Liver (tissue), 9 donors: ENCODE measurements around the gene PCDHB2. TPM values are rescaled to one million over a fixed set of nuclear protein-coding genes. Genes with fewer than 3 reads are reported as not detected.

Source experiments
- DNase-seq: peaks from one replicate; pipeline ENCODE4 v3.0.0-alpha.2; 2017; ENCODE audit warnings: low spot score
- H3K27ac ChIP-seq, 2 donors: one replicate each; pipeline ENCODE4 v1.7.0; 2013; ENCODE audit warnings: inconsistent platforms in 2 of 2, low read length in 2 of 2, control low read depth in 1 of 2, low read depth in 1 of 2, mild to moderate bottlenecking in 1 of 2
- H3K27me3 ChIP-seq, 4 donors: one replicate each; pipeline versions ENCODE4 v1.6.1 to v1.7.0; 2013; ENCODE audit warnings: low read length in 3 of 4, inconsistent platforms in 1 of 4, mild to moderate bottlenecking in 1 of 4, moderate library complexity in 1 of 4; ENCODE audit not compliant: control insufficient read depth in 4 of 4, insufficient read depth in 4 of 4
- H3K36me3 ChIP-seq, 4 donors: one replicate each; pipeline versions ENCODE4 v1.6.1 to v1.7.0; 2013; ENCODE audit warnings: low read length in 3 of 4, mild to moderate bottlenecking in 3 of 4, low read depth in 1 of 4, moderate library complexity in 1 of 4; ENCODE audit not compliant: control insufficient read depth in 4 of 4, insufficient read depth in 3 of 4
- H3K4me1 ChIP-seq, 4 donors: one replicate each; pipeline versions ENCODE4 v1.6.1 to v1.7.0; 2013; ENCODE audit warnings: low read length in 3 of 4, mild to moderate bottlenecking in 3 of 4, moderate library complexity in 1 of 4; ENCODE audit not compliant: control insufficient read depth in 4 of 4, insufficient read depth in 4 of 4
- H3K4me3 ChIP-seq, 3 donors: one replicate each; pipeline versions ENCODE4 v1.6.1 to v1.7.0; 2013; ENCODE audit warnings: low read length in 3 of 3, control low read depth in 1 of 3, low read depth in 1 of 3, mild to moderate bottlenecking in 1 of 3
- H3K9ac ChIP-seq, 2 donors: one replicate each; pipeline ENCODE4 v1.7.0; 2013; ENCODE audit warnings: low read length in 2 of 2, mild to moderate bottlenecking in 2 of 2, moderate library complexity in 2 of 2, control low read depth in 1 of 2, low read depth in 1 of 2
- H3K9me3 ChIP-seq, 4 donors: one replicate each; pipeline versions ENCODE4 v1.6.1 to v1.7.0; 2013; ENCODE audit warnings: low read length in 3 of 4; ENCODE audit not compliant: control insufficient read depth in 4 of 4
- FOXA1 ChIP-seq: IDR thresholded peaks from 2 replicates; pipeline ENCODE4 v1.6.1; 2016; ENCODE audit warnings: antibody characterized with exemption
- FOXA2 ChIP-seq: IDR thresholded peaks from 2 replicates; pipeline ENCODE4 v1.6.1; 2016; ENCODE audit warnings: antibody characterized with exemption
- HNF4A ChIP-seq, 2 donors: conservative IDR thresholded peaks; 2 replicates each; pipeline ENCODE4 v1.6.1; 2016; ENCODE audit warnings: antibody characterized with exemption in 2 of 2, mild to moderate bottlenecking in 2 of 2
- RAD21 ChIP-seq, 2 donors: IDR thresholded peaks; 2 replicates each; pipeline ENCODE4 v1.6.1; 2016; ENCODE audit warnings: antibody characterized with exemption in 2 of 2, mild to moderate bottlenecking in 2 of 2
- YY1 ChIP-seq: IDR thresholded peaks from 2 replicates; pipeline ENCODE4 v1.6.1; 2016; ENCODE audit warnings: antibody characterized with exemption, mild to moderate bottlenecking
- WGBS: extraction: QIAGEN DNeasy Blood & Tissue Kit; methylation state at CpG from one replicate; pipeline ENCODE4 v1.1.7; 2013; 5-methylcytosine and 5-hydroxymethylcytosine counted together
- polyA plus RNA-seq, 2 donors: library from polyadenylated mRNA; stranded (reverse) in 1 of 2; unstranded in 1 of 2; fragments of 200-250 nt in 1 of 2; fragments of >200 nt in 1 of 2; fragmentation: Nextera tagmentation in 1 of 2; extraction: Ambion mirVana in 1 of 2; gene quantifications; one replicate each; pipeline versions ENCODE4 v1.2.1 to v1.2.3, GENCODE V29; 2013 to 2015
- total RNA-seq, 2 donors: library from RNA; depleted of rRNA; stranded (reverse); fragments of >200 nt; gene quantifications; one replicate each; pipeline ENCODE4 v1.2.3, GENCODE V29; 2014
- TF ChIP-seq, protein P1 (sequence below): IDR thresholded peaks from 2 replicates; pipeline ENCODE4 v1.6.1; 2016; ENCODE audit warnings: antibody characterized with exemption, mild to moderate bottlenecking
- TF ChIP-seq, protein P2 (sequence below): IDR thresholded peaks from 2 replicates; pipeline ENCODE4 v1.6.1; 2016; ENCODE audit warnings: antibody characterized with exemption
- TF ChIP-seq, protein P3 (sequence below): fragments of 150-350 bp; IDR thresholded peaks from 2 replicates; pipeline ENCODE4 v1.5.1; 2017; ENCODE audit warnings: improper control_type of control experiment, low read depth, low read length; ENCODE audit not compliant: missing input control
- donor health status: healthy.
- donor health status: healthy.
- donor health status: healthy.
- donor health status: healthy.
- donor health status: healthy.

Gene PCDHB2
- total RNA-seq (under 1 TPM; 0.08 to 0.09 TPM), polyA plus RNA-seq (under 1 TPM in 1 of 2 donors, not detected in 1; 0.05 TPM)

DNA sequence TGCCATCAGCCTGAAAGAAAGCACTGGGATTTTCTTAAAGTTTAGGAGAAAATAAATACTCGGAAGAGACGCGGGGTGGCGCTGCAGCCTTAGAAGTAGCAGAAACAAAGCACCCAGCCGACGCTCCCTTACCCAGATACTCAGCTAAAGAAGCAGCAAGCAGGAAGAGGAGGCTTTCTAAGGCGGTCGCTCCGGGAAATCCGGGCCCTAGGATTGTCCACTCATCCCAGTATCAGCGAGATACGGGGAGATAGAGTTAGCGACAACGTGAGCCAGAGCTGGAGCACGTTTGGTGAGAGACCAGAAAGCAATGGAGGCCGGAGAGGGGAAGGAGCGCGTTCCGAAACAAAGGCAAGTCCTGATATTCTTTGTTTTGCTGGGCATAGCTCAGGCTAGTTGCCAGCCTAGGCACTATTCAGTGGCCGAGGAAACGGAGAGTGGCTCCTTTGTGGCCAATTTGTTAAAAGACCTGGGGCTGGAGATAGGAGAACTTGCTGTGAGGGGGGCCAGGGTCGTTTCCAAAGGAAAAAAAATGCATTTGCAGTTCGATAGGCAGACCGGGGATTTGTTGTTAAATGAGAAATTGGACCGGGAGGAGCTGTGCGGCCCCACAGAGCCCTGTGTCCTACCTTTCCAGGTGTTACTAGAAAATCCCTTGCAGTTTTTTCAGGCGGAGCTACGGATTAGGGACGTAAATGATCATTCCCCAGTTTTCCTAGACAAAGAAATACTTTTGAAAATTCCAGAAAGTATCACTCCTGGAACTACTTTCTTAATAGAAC lies at the start of gene PCDHB2:
PCDHB2 (plus strand) TSS at position 135 of the 782 bp plus-strand sequence; CDS start at position 311, 176 bp downstream.
- TF ChIP-seq RAD21 (IDR thresholded peaks at IDR 0.05), result no peak
- no peak for TF ChIP-seq FOXA2
- no peak for DNase-seq
- Histone ChIP-seq H3K4me1 (no peaks in the 10 kb centered on the region), H3K9me3 (peaks cover 17 to 67% (median 27%) of the 10 kb centered on the region in 4 donors), H3K27ac (no peak within 1 kb of the TSS), H3K36me3 (no peaks in the 10 kb centered on the region), H3K27me3 (peaks cover 0 to 12% (median 2%) of the 10 kb centered on the region in 4 donors), H3K4me3 (peak within 1 kb of the TSS in 2 of 3 donors; percentile 12 to 45), H3K9ac (no peak within 1 kb of the TSS)
- WGBS, result 18% methylated on average over 29 of the region's 29 CpGs

DNA sequence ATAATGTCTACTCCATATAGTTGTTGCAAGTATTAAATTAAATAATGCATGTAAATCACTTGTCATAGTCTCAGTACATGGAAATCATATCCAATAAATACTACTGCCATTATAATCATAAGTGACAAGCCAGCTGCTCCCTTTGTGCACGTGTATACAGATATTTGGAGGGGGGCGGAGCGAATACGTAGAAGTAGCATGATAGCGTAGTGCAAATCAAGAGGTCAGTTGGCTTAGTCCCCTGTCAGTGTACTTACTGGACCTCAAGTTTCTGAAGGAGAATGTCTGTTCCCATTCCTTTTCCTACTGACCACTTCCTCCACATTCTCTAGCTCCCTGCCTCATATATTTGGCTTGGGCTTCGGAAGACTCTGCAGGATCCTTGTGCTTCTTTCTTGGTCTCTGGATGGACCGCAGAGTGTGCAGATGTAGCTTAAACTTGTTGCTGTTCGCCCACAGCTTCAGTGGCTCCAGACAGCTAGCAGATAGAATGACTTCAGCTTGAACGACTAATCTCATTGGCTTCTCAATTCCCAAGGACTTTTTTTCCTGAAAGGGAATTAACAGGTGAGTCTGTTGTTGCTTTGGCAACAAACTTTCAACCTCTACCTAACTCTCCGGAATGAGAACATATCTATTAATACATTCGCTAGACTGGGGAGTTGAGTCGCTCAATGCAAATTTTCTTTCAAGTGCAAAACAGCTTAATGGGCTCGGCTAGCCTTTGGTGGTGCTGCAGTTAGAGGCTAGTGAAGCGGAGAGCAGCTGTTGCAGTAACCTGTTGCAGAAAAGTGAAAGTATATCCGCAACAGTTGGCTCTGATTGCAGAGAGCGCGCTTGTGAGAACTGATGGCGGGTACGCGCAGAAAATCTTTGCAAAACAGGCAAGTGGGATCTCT lies 43.5 kb upstream of the PCDHB2 start, which contains the start of gene PCDHB1:
PCDHB1 (plus strand) TSS at position 753 of the 899 bp plus-strand sequence; CDS start at position 850, 97 bp downstream.
- Histone ChIP-seq H3K4me3 (peak within 1 kb of the TSS; percentile 59 to 88 (median 76)), H3K9ac (peak within 1 kb of the TSS in 1 of 2 donors; percentile 51), H3K36me3 (no peaks in the 10 kb centered on the region), H3K9me3 (peaks cover 0 to 6% (median 3%) of the 10 kb centered on the region in 4 donors), H3K27ac (no peak within 1 kb of the TSS), H3K4me1 (peaks cover 0 to 14% (median 11%) of the 10 kb centered on the region in 4 donors), H3K27me3 (peaks cover 0 to 2% (median 0%) of the 10 kb centered on the region in 4 donors)
- DNase-seq, result no peak
- TF ChIP-seq HNF4A (conservative IDR thresholded peaks at IDR 0.05) (no peak), YY1 (no peak), FOXA1 (no peak), RAD21 (IDR thresholded peaks at IDR 0.05) (no peak)
- TF ChIP-seq, protein P1, sequence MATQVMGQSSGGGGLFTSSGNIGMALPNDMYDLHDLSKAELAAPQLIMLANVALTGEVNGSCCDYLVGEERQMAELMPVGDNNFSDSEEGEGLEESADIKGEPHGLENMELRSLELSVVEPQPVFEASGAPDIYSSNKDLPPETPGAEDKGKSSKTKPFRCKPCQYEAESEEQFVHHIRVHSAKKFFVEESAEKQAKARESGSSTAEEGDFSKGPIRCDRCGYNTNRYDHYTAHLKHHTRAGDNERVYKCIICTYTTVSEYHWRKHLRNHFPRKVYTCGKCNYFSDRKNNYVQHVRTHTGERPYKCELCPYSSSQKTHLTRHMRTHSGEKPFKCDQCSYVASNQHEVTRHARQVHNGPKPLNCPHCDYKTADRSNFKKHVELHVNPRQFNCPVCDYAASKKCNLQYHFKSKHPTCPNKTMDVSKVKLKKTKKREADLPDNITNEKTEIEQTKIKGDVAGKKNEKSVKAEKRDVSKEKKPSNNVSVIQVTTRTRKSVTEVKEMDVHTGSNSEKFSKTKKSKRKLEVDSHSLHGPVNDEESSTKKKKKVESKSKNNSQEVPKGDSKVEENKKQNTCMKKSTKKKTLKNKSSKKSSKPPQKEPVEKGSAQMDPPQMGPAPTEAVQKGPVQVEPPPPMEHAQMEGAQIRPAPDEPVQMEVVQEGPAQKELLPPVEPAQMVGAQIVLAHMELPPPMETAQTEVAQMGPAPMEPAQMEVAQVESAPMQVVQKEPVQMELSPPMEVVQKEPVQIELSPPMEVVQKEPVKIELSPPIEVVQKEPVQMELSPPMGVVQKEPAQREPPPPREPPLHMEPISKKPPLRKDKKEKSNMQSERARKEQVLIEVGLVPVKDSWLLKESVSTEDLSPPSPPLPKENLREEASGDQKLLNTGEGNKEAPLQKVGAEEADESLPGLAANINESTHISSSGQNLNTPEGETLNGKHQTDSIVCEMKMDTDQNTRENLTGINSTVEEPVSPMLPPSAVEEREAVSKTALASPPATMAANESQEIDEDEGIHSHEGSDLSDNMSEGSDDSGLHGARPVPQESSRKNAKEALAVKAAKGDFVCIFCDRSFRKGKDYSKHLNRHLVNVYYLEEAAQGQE, result no peak
- TF ChIP-seq, protein P2, sequence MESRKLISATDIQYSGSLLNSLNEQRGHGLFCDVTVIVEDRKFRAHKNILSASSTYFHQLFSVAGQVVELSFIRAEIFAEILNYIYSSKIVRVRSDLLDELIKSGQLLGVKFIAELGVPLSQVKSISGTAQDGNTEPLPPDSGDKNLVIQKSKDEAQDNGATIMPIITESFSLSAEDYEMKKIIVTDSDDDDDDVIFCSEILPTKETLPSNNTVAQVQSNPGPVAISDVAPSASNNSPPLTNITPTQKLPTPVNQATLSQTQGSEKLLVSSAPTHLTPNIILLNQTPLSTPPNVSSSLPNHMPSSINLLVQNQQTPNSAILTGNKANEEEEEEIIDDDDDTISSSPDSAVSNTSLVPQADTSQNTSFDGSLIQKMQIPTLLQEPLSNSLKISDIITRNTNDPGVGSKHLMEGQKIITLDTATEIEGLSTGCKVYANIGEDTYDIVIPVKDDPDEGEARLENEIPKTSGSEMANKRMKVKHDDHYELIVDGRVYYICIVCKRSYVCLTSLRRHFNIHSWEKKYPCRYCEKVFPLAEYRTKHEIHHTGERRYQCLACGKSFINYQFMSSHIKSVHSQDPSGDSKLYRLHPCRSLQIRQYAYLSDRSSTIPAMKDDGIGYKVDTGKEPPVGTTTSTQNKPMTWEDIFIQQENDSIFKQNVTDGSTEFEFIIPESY, result no peak
- 17% methylated on average over 20 of the region's 20 CpGs for WGBS

DNA sequence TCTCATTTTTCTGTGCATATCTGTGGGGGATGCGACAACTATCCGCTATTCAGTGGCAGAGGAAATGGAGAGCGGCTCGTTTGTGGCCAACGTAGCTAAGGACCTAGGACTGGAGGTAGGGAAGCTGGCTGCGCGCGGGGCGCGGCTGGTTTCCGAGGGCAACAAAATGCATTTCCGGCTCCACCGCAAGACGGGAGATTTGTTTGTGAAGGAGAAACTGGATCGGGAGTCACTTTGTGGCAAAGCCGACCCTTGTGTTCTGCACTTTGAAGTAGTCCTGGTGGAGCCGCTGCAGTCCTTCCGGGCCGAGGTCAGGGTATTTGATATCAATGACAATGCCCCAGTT lies 42.9 kb upstream of the PCDHB2 start:
- Histone ChIP-seq H3K9ac (peak overlapping the region in 1 of 2 donors; percentile 51), H3K4me3 (peak overlapping the region; percentile 59 to 88 (median 76)), H3K4me1 (peaks cover 0 to 14% (median 11%) of the 10 kb centered on the region in 4 donors), H3K9me3 (peaks cover 0 to 6% (median 3%) of the 10 kb centered on the region in 4 donors), H3K27me3 (no peaks in the 10 kb centered on the region), H3K27ac (no peak overlapping the region), H3K36me3 (no peaks in the 10 kb centered on the region)
- no peak for DNase-seq
- 15% methylated on average over 19 of the region's 19 CpGs for WGBS
- TF ChIP-seq, protein P3, sequence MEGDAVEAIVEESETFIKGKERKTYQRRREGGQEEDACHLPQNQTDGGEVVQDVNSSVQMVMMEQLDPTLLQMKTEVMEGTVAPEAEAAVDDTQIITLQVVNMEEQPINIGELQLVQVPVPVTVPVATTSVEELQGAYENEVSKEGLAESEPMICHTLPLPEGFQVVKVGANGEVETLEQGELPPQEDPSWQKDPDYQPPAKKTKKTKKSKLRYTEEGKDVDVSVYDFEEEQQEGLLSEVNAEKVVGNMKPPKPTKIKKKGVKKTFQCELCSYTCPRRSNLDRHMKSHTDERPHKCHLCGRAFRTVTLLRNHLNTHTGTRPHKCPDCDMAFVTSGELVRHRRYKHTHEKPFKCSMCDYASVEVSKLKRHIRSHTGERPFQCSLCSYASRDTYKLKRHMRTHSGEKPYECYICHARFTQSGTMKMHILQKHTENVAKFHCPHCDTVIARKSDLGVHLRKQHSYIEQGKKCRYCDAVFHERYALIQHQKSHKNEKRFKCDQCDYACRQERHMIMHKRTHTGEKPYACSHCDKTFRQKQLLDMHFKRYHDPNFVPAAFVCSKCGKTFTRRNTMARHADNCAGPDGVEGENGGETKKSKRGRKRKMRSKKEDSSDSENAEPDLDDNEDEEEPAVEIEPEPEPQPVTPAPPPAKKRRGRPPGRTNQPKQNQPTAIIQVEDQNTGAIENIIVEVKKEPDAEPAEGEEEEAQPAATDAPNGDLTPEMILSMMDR, result no peak
